Smooth muscle cell (in vitro differentiated cells): ENCODE data around the gene OTOL1. TPM values are rescaled to one million over a fixed set of nuclear protein-coding genes. Genes with fewer than 3 reads are reported as not detected.

Experiments
- DNase-seq: peaks from one replicate; lab custom pipeline; 2025; ENCODE audit not compliant: unreplicated experiment; lab: John Stamatoyannopoulos, UW
- H2AFZ ChIP-seq: fragments of 200-600 bp; sonication (generic); 2 replicates; pipeline ENCODE4 v1.6.0; 2016; ENCODE audit warnings: antibody characterized with exemption, low read depth, mild to moderate bottlenecking
- H3F3A ChIP-seq: fragments of 200-600 bp; sonication (generic); 2 replicates; pipeline ENCODE4 v1.6.0; 2017; ENCODE audit warnings: antibody characterized with exemption, low read depth
- H3K27ac ChIP-seq: fragments of 200-600 bp; sonication (generic); 2 replicates; pipeline ENCODE4 v1.5.1; 2016; ENCODE audit warnings: low read depth, mild to moderate bottlenecking
- H3K27me3 ChIP-seq: fragments of 200-600 bp; sonication (generic); 2 replicates; pipeline ENCODE4 v1.6.1; 2016; ENCODE audit warnings: low read depth, mild to moderate bottlenecking
- H3K36me3 ChIP-seq: fragments of 200-600 bp; sonication (generic); 2 replicates; pipeline ENCODE4 v1.5.1; 2016; ENCODE audit warnings: low read depth
- H3K4me1 ChIP-seq: fragments of 200-600 bp; sonication (generic); 2 replicates; pipeline ENCODE4 v1.5.1; 2016; ENCODE audit warnings: low read depth
- H3K4me2 ChIP-seq: fragments of 200-600 bp; sonication (generic); 2 replicates; pipeline ENCODE4 v1.6.0; 2016; ENCODE audit warnings: mild to moderate bottlenecking
- H3K4me3 ChIP-seq: fragments of 200-600 bp; sonication (generic); 2 replicates; pipeline ENCODE4 v1.5.1; 2016; ENCODE audit warnings: mild to moderate bottlenecking
- H3K79me2 ChIP-seq: fragments of 200-600 bp; sonication (generic); 2 replicates; pipeline ENCODE4 v1.6.0; 2016; ENCODE audit warnings: low read depth, mild to moderate bottlenecking
- H3K9ac ChIP-seq: fragments of 200-600 bp; sonication (generic); 2 replicates; pipeline ENCODE4 v1.6.0; 2016; ENCODE audit warnings: low read depth
- H3K9me3 ChIP-seq: fragments of 200-600 bp; sonication (generic); replicated peaks from 2 replicates; pipeline ENCODE4 v1.5.1; 2016; ENCODE audit warnings: low read depth
- H4K20me1 ChIP-seq: fragments of 200-600 bp; sonication (generic); 2 replicates; pipeline ENCODE4 v1.6.0; 2016; ENCODE audit warnings: low read depth
- CTCF ChIP-seq: fragments of 200-600 bp; sonication (generic); IDR thresholded peaks from 2 replicates; pipeline ENCODE4 v1.5.1; 2017; ENCODE audit warnings: borderline replicate concordance, mild to moderate bottlenecking, antibody characterized with exemption; ENCODE audit not compliant: insufficient read depth, poor library complexity, severe bottlenecking
- WGBS: methylation state at CpG from one replicate; pipeline ENCODE4 v1.1.7; 2016; ENCODE audit warnings: low lambda C conversion rate; 5-methylcytosine and 5-hydroxymethylcytosine counted together
- polyA plus RNA-seq: library from polyadenylated mRNA; unstranded; fragments of >200 nt; fragmentation: Nextera tagmentation; extraction: Ambion mirVana; gene quantifications from 2 replicates; pipeline ENCODE4 v1.2.1, GENCODE V29; 2016
- total RNA-seq: library from RNA; depleted of rRNA; stranded (reverse); fragments of >200 nt; gene quantifications from 2 replicates; pipeline ENCODE4 v1.2.3, GENCODE V29; 2014

The OTOL1 gene
- total and polyA plus RNA-seq, 2 experiments from 2014 or later = not detected

DNA sequence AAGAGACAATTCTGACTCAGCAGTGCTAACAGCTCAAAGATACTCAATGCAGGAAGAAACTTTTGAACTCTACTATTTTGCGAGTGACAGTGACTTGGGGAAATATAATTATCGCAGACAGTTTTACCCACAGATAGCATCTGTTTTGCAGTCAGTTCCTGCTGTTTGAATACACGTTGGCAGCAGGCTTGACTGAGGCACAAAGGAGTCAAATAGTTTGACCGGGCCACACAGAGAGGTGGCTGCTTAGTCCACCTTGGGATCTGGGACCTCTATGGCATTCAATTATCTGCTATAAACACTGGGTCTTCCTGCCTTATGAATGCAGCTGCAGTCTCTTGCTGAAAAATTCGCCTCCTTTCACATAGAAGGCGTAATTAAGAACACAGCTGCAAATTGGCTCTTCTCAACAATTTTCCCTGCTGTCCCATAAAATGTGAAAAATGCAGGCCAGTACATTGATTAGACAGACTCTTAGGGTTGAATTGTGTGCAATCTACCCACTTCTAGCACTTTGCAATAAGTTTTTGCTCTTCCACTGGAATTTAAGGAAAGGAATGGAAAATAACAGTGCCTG is 56.5 kb downstream of the OTOL1 start:
- 74% methylated on average over 6 of the region's 6 CpGs for WGBS
- H3K9me3 ChIP-seq = no peaks in the 10 kb centered on the region
- no peak overlapping the region for H3K9ac ChIP-seq
- no peak overlapping the region for H3K4me3 ChIP-seq
- no peaks in the 10 kb centered on the region for H3K4me1 ChIP-seq
- no peaks in the 10 kb centered on the region for H4K20me1 ChIP-seq
- no peaks in the 10 kb centered on the region for H3K36me3 ChIP-seq
- H3K27ac ChIP-seq = no peak overlapping the region
- TF ChIP-seq CTCF = no peak
- H2AFZ ChIP-seq = no peak overlapping the region
- H3K4me2 ChIP-seq = no peak overlapping the region
- H3K79me2 ChIP-seq = no peaks in the 10 kb centered on the region
- no peak for DNase-seq
- peaks cover 8% of the 10 kb centered on the region for H3F3A ChIP-seq
- H3K27me3 ChIP-seq = no peaks in the 10 kb centered on the region

Other genes starting within 250 kb of the OTOL1 start
- gene SPTSSB, start 125.3 kb upstream of the OTOL1 start, total RNA-seq = 0.94 and 1.0 TPM in 2 replicates
- gene SPTSSB, start 125.3 kb upstream of the OTOL1 start, polyA plus RNA-seq = 0.41 TPM in 1 of 2 replicates, not detected in the other